Spleen (tissue), 7 donors: ENCODE results near the gene ABCG8.

Experiments
- CTCF ChIP-seq, 11 experiments: fragments of 200-600 bp in 7 of 11; fragments of 450-650 bp in 4 of 11; sonication (generic) in 4 of 11; IDR thresholded peaks in 8 of 11; conservative IDR thresholded peaks in 3 of 11; 1 replicate in 7 of 11; 2 replicates in 4 of 11; pipeline versions ENCODE4 v1.4.0 to v1.8.0; 2016 to 2021; ENCODE audit warnings: antibody characterized with exemption in 11 of 11, inconsistent platforms in 4 of 11, mild to moderate bottlenecking in 1 of 11
- POLR2A ChIP-seq, 3 donors: fragments of 450-650 bp; IDR thresholded peaks; one replicate each; pipeline ENCODE4 v1.5.1; 2017; ENCODE audit warnings: antibody characterized with exemption in 3 of 3, mild to moderate bottlenecking in 1 of 3
- POLR2AphosphoS5 ChIP-seq, 3 donors: sonication (generic); formaldehyde crosslinking; IDR thresholded peaks; one replicate each; pipeline ENCODE4 v1.5.1; 2017; ENCODE audit warnings: antibody characterized with exemption in 3 of 3
- donor health status: DM: no; HTN: no; CAD: no; lungs with moderate emphysema.
- donor health status: DM: no; HTN: no; CAD: no.
- donor health status: DM: no; HTN: no; CAD: no.

DNA sequence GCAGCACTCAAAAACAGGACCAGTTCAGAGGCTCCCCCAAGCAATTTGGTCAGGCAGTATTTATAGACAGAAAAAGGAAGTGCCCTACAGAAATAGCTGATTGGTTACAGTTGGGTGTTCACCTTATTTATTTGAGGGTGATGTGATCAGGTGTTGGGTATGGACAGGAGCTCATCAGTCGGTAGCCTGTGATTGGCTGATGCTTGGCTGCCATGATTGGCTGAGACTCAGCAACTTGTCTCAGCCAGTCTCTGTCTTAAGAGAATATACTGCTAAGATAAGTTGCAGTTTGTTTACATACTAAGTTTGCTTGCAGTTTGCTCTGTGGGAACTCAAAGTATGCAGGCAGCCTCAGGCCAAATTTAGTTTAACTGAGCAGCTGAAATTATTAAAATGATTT, 9.4 kb downstream of the ABCG8 start:
- TF ChIP-seq CTCF (IDR thresholded peaks at IDR 0.05 in 8 of 11, conservative IDR thresholded peaks at IDR 0.05 in 3 of 11) (no peak), POLR2A (IDR thresholded peaks at IDR 0.05) (no peak), POLR2AphosphoS5 (IDR thresholded peaks at IDR 0.05) (no peak)
